Measurements from ENCODE around the gene TENT4A.

DNA sequence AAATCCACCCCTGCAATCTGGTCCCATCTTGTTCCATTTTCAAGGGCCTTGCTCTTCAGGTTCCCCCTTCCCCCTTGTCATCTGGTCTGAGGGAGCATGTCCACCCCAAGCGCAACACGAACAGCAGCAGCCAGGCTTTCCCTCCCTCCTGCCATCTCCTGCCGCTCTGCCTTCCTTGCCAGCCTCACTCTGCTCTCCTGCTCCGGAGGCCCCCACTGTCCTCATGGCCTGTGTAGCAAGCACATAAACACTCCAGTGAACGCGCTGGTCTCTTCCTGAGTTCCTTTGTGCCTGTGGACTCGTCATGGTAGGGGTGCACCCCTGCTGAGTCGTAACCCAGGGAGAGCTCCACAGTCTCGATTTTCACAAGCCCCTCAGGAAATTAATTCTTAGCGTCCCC, 29.9 kb downstream of the TENT4A start:
- TF ChIP-seq POLR2AphosphoS5 (IDR thresholded peaks at IDR 0.05; ENCODE audit: low read depth, low read length): no peak
- TF ChIP-seq, protein P1, sequence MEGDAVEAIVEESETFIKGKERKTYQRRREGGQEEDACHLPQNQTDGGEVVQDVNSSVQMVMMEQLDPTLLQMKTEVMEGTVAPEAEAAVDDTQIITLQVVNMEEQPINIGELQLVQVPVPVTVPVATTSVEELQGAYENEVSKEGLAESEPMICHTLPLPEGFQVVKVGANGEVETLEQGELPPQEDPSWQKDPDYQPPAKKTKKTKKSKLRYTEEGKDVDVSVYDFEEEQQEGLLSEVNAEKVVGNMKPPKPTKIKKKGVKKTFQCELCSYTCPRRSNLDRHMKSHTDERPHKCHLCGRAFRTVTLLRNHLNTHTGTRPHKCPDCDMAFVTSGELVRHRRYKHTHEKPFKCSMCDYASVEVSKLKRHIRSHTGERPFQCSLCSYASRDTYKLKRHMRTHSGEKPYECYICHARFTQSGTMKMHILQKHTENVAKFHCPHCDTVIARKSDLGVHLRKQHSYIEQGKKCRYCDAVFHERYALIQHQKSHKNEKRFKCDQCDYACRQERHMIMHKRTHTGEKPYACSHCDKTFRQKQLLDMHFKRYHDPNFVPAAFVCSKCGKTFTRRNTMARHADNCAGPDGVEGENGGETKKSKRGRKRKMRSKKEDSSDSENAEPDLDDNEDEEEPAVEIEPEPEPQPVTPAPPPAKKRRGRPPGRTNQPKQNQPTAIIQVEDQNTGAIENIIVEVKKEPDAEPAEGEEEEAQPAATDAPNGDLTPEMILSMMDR (IDR thresholded peaks at IDR 0.05): no peak
- TF ChIP-seq TCF7L2 (IDR thresholded peaks at IDR 0.05; ENCODE audit: low read depth, low read length): no peak
- TF ChIP-seq, protein P2, sequence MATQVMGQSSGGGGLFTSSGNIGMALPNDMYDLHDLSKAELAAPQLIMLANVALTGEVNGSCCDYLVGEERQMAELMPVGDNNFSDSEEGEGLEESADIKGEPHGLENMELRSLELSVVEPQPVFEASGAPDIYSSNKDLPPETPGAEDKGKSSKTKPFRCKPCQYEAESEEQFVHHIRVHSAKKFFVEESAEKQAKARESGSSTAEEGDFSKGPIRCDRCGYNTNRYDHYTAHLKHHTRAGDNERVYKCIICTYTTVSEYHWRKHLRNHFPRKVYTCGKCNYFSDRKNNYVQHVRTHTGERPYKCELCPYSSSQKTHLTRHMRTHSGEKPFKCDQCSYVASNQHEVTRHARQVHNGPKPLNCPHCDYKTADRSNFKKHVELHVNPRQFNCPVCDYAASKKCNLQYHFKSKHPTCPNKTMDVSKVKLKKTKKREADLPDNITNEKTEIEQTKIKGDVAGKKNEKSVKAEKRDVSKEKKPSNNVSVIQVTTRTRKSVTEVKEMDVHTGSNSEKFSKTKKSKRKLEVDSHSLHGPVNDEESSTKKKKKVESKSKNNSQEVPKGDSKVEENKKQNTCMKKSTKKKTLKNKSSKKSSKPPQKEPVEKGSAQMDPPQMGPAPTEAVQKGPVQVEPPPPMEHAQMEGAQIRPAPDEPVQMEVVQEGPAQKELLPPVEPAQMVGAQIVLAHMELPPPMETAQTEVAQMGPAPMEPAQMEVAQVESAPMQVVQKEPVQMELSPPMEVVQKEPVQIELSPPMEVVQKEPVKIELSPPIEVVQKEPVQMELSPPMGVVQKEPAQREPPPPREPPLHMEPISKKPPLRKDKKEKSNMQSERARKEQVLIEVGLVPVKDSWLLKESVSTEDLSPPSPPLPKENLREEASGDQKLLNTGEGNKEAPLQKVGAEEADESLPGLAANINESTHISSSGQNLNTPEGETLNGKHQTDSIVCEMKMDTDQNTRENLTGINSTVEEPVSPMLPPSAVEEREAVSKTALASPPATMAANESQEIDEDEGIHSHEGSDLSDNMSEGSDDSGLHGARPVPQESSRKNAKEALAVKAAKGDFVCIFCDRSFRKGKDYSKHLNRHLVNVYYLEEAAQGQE (IDR thresholded peaks at IDR 0.05; ENCODE audit: insufficient read depth in 1 of 2, low read depth in 2 of 2, low read length in 1 of 2): no peak
